Mesenchymal stem cell (in vitro differentiated cells and primary cell): ENCODE data around the gene PBX1. TPM values are rescaled to one million over a fixed set of nuclear protein-coding genes. Genes with fewer than 3 reads are reported as not detected.

Experiments used
- DNase-seq: peaks from one replicate; pipeline ENCODE4 v3.0.0-alpha.2; 2013
- H2AFZ ChIP-seq: one replicate; pipeline ENCODE4 v1.6.1; 2013; ENCODE audit warnings: low read depth, mild to moderate bottlenecking, control low read depth, inconsistent platforms, low read length, moderate library complexity
- H2AK5ac ChIP-seq: 2 replicates; pipeline ENCODE4 v1.6.1; 2013; ENCODE audit warnings: low read length, moderate library complexity, mild to moderate bottlenecking, inconsistent platforms; ENCODE audit not compliant: severe bottlenecking
- H2BK120ac ChIP-seq: one replicate; pipeline ENCODE4 v1.6.1; 2013; ENCODE audit warnings: low read depth, mild to moderate bottlenecking, inconsistent platforms, low read length, moderate library complexity
- H2BK12ac ChIP-seq, 2 experiments: one replicate each; pipeline ENCODE4 v1.6.1; 2013; ENCODE audit warnings: inconsistent platforms in 2 of 2, low read length in 2 of 2, mild to moderate bottlenecking in 2 of 2, moderate library complexity in 2 of 2, control low read depth in 1 of 2
- H2BK15ac ChIP-seq: one replicate; pipeline ENCODE4 v1.6.1; 2013; ENCODE audit warnings: mild to moderate bottlenecking, low read depth, inconsistent platforms; ENCODE audit not compliant: poor library complexity, severe bottlenecking
- H2BK5ac ChIP-seq: 2 replicates; pipeline ENCODE4 v1.6.1; 2013; ENCODE audit warnings: low read depth, mild to moderate bottlenecking, low read length, control low read depth, inconsistent platforms; ENCODE audit not compliant: poor library complexity, severe bottlenecking
- H3K14ac ChIP-seq, 2 experiments: one replicate each; pipeline ENCODE4 v1.6.1; 2013; ENCODE audit warnings: inconsistent platforms in 2 of 2, low read length in 2 of 2, control low read depth in 1 of 2, mild to moderate bottlenecking in 1 of 2, moderate library complexity in 1 of 2
- H3K18ac ChIP-seq, 2 experiments: one replicate each; pipeline ENCODE4 v1.6.1; 2013; ENCODE audit warnings: inconsistent platforms in 2 of 2, low read length in 2 of 2, control low read depth in 1 of 2, low read depth in 1 of 2, mild to moderate bottlenecking in 1 of 2
- H3K23ac ChIP-seq, 2 experiments: one replicate each; pipeline ENCODE4 v1.6.1; 2013; ENCODE audit warnings: inconsistent platforms in 2 of 2, low read length in 2 of 2, mild to moderate bottlenecking in 2 of 2, moderate library complexity in 2 of 2, control low read depth in 1 of 2
- H3K27ac ChIP-seq: 2 replicates; pipeline ENCODE4 v1.5.1; 2013; ENCODE audit warnings: mild to moderate bottlenecking, moderate library complexity, low read length, control low read depth, inconsistent platforms; ENCODE audit not compliant: poor library complexity, severe bottlenecking
- H3K27me3 ChIP-seq, 2 experiments: 2 replicates each; pipeline versions ENCODE4 v1.6.1 to v1.7.0; 2013; ENCODE audit warnings: low read length in 2 of 2, mild to moderate bottlenecking in 2 of 2, moderate library complexity in 2 of 2, control low read depth in 1 of 2, inconsistent platforms in 1 of 2; ENCODE audit not compliant: control insufficient read depth in 1 of 2, insufficient read depth in 1 of 2
- H3K36me3 ChIP-seq, 2 experiments: 2 replicates each; pipeline versions ENCODE4 v1.6.1 to v1.7.0; 2013; ENCODE audit warnings: low read length in 2 of 2, control low read depth in 1 of 2, inconsistent platforms in 1 of 2, low read depth in 1 of 2, mild to moderate bottlenecking in 1 of 2; ENCODE audit not compliant: insufficient read depth in 2 of 2, control insufficient read depth in 1 of 2
- H3K4ac ChIP-seq, 2 experiments: one replicate each; pipeline ENCODE4 v1.6.1; 2013; ENCODE audit warnings: inconsistent platforms in 2 of 2, low read length in 2 of 2, mild to moderate bottlenecking in 2 of 2, moderate library complexity in 2 of 2, control low read depth in 1 of 2, low read depth in 1 of 2
- H3K4me1 ChIP-seq: 2 replicates; pipeline ENCODE4 v1.6.1; 2013; ENCODE audit warnings: low read depth, low read length, control low read depth; ENCODE audit not compliant: control insufficient read depth, insufficient read depth
- H3K4me2 ChIP-seq: 2 replicates; pipeline ENCODE4 v1.6.1; 2013; ENCODE audit warnings: low read length, mild to moderate bottlenecking, inconsistent platforms; ENCODE audit not compliant: poor library complexity, severe bottlenecking
- H3K4me3 ChIP-seq, 2 experiments: 2 replicates each; pipeline versions ENCODE4 v1.5.1 to v1.7.0; 2013; ENCODE audit warnings: low read length in 2 of 2, mild to moderate bottlenecking in 2 of 2, control low read depth in 1 of 2, low read depth in 1 of 2; ENCODE audit not compliant: insufficient read depth in 1 of 2
- H3K79me1 ChIP-seq: replicated peaks from 2 replicates; pipeline ENCODE4 v1.6.1; 2013; ENCODE audit warnings: mild to moderate bottlenecking, control low read depth, low read length, inconsistent platforms; ENCODE audit not compliant: poor library complexity, severe bottlenecking
- H3K9ac ChIP-seq: 2 replicates; pipeline ENCODE4 v1.7.0; 2013; ENCODE audit warnings: mild to moderate bottlenecking, low read length, moderate library complexity
- H3K9me3 ChIP-seq: 2 replicates; pipeline ENCODE4 v1.7.0; 2013; ENCODE audit warnings: mild to moderate bottlenecking, low read length; ENCODE audit not compliant: control insufficient read depth
- H4K8ac ChIP-seq: one replicate; pipeline ENCODE4 v1.6.1; 2013; ENCODE audit warnings: inconsistent platforms, mild to moderate bottlenecking, low read length, moderate library complexity
- H4K91ac ChIP-seq: one replicate; pipeline ENCODE4 v1.6.1; 2013; ENCODE audit warnings: mild to moderate bottlenecking, low read length, inconsistent platforms
- whole genome bisulfite sequencing: methylation state at CpG from one replicate; pipeline ENCODE4 v1.1.7; 2013; ENCODE audit warnings: mixed read lengths; 5-methylcytosine and 5-hydroxymethylcytosine counted together
- small RNA-seq: library from polyadenylated mRNA; stranded (forward); fragments of <200 nt; extraction: miRNeasy Mini kit (QIAGEN cat#:217004); gene quantifications from one replicate; pipeline ENCODE3, GENCODE V24; 2013; ENCODE audit warnings: low read depth

The PBX1 gene

GRCh38 chr1:164891615-164892014 is 332.6 kb downstream of the PBX1 start:
- Histone ChIP-seq H2BK5ac (no peak overlapping the region), H4K8ac (no peak overlapping the region), H3K4me2 (no peak overlapping the region), H3K4ac (no peak overlapping the region), H3K9ac (no peak overlapping the region), H2BK15ac (no peak overlapping the region), H3K14ac (no peak overlapping the region), H3K18ac (no peak overlapping the region), H3K23ac (no peak overlapping the region), H4K91ac (no peak overlapping the region), H3K9me3 (no peaks in the 10 kb centered on the region), H3K79me1 (no peaks in the 10 kb centered on the region), H2AFZ (no peak overlapping the region), H3K4me1 (no peaks in the 10 kb centered on the region), H2BK120ac (no peak overlapping the region), H2AK5ac (no peak overlapping the region), H3K27ac (no peak overlapping the region), H3K27me3 (no peaks in the 10 kb centered on the region), H3K4me3 (no peak overlapping the region), H3K36me3 (no peaks in the 10 kb centered on the region), H2BK12ac (no peak overlapping the region)
- DNase-seq, result no peak

- Histone ChIP-seq H3K36me3 (no peaks in the 10 kb centered on the region), H3K4me1 (no peaks in the 10 kb centered on the region)
Observed at GRCh38 chr1:164895026-164895912, 336.3 kb downstream of the PBX1 start.

DNA sequence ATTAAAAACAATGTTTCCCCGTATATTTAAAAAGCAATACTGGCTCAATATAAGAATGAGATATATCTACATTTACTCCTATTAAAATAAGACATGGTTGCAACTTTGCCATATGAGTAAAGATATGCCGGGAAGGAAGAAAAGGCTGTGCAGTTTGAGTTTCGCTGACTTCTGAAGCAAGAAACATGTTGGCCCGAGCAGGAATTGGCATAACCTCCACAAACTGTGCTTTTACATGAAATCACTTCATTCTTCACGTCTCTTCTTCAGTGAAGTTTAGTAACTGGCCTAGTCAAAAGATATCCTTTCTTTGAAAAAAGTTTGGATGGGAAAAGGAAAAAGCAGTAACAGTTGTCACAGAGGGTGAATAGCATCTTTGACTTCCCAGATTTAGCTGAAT is 342.0 kb downstream of the PBX1 start:
- Histone ChIP-seq H2AK5ac (no peak overlapping the region), H3K9me3 (peaks cover 5% of the 10 kb centered on the region), H2BK15ac (no peak overlapping the region), H3K14ac (no peak overlapping the region), H3K27ac (no peak overlapping the region), H3K9ac (no peak overlapping the region), H2BK5ac (no peak overlapping the region), H2AFZ (no peak overlapping the region), H3K23ac (no peak overlapping the region), H3K18ac (no peak overlapping the region), H3K27me3 (no peaks in the 10 kb centered on the region), H3K36me3 (no peaks in the 10 kb centered on the region), H4K8ac (no peak overlapping the region), H3K4me3 (no peak overlapping the region), H2BK12ac (no peak overlapping the region), H2BK120ac (no peak overlapping the region), H3K4ac (no peak overlapping the region), H3K79me1 (no peaks in the 10 kb centered on the region), H3K4me2 (no peak overlapping the region), H3K4me1 (no peaks in the 10 kb centered on the region), H4K91ac (no peak overlapping the region)
- WGBS, result 91% methylated on average over 3 of the region's 5 CpGs
- no peak for DNase-seq

More at GRCh38 chr1:164895026-164895912, 336.3 kb downstream of the PBX1 start:
- no peak overlapping the region for H2AFZ ChIP-seq
- no peak overlapping the region for H2AK5ac ChIP-seq
- no peaks in the 10 kb centered on the region for H3K27me3 ChIP-seq
- H3K4ac ChIP-seq, result no peak overlapping the region
- no peak overlapping the region for H4K91ac ChIP-seq
- H2BK120ac ChIP-seq, result no peak overlapping the region
- no peak overlapping the region for H4K8ac ChIP-seq
- H2BK12ac ChIP-seq, result no peak overlapping the region
- H3K4me2 ChIP-seq, result no peak overlapping the region
- H3K9ac ChIP-seq, result no peak overlapping the region
- no peak overlapping the region for H3K4me3 ChIP-seq
- H3K23ac ChIP-seq, result no peak overlapping the region
- no peaks in the 10 kb centered on the region for H3K79me1 ChIP-seq
- H3K18ac ChIP-seq, result no peak overlapping the region
- no peak overlapping the region for H2BK5ac ChIP-seq
- no peak for DNase-seq
- 63% methylated on average over 7 of the region's 8 CpGs for WGBS
- H3K14ac ChIP-seq, result peak overlapping the region in 1 of 2 experiments; percentile 10
- H2BK15ac ChIP-seq, result no peak overlapping the region
- no peak overlapping the region for H3K27ac ChIP-seq
- H3K9me3 ChIP-seq, result peaks cover 5% of the 10 kb centered on the region

Small RNAs within 50 kb of the gene (small RNA-seq; reads per million reads assigned to genes)
- not detected for gene RF00017
- gene RF00019, result not detected
- not detected for gene RNU6-171P
